ENCODE measurements around the gene RSU1.

DNA sequence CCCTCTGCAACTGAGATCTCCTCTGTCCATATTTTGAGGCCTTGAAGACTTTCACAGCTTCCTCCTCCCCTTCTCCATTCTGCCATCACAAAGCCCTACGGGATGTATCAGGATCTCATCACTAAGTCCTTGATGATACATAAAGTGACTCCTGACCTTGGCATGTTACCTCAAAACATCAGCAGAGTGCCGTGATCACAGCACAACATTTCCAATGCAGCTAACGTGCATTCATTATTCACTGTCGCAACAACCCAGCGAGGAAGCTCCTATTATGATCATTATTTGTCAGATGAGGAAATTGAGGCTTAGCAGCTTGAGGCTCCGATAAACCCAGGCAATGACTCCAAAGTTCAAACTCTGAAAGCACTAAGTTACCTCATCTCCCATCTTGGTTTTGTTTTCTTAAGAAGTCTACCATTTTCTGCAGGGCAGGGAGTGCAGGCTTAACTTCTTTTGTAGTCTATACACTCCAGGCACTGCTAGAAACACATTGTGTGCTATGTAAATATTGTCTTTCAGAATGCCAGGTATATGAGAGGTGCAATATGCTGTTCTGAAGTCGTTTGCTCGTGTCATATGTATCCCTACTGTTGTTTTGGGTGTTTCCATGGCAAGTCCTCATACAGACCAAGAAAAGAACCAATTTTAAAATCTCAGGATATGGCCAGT lies 215.0 kb downstream of the RSU1 start:
- no peak for TF ChIP-seq EZH2 (IDR thresholded peaks at IDR 0.05; ENCODE audit: low read length)
- TF ChIP-seq, protein P1, sequence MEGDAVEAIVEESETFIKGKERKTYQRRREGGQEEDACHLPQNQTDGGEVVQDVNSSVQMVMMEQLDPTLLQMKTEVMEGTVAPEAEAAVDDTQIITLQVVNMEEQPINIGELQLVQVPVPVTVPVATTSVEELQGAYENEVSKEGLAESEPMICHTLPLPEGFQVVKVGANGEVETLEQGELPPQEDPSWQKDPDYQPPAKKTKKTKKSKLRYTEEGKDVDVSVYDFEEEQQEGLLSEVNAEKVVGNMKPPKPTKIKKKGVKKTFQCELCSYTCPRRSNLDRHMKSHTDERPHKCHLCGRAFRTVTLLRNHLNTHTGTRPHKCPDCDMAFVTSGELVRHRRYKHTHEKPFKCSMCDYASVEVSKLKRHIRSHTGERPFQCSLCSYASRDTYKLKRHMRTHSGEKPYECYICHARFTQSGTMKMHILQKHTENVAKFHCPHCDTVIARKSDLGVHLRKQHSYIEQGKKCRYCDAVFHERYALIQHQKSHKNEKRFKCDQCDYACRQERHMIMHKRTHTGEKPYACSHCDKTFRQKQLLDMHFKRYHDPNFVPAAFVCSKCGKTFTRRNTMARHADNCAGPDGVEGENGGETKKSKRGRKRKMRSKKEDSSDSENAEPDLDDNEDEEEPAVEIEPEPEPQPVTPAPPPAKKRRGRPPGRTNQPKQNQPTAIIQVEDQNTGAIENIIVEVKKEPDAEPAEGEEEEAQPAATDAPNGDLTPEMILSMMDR (optimal IDR thresholded peaks at IDR 0.05 in 1 of 3, IDR thresholded peaks at IDR 0.05 in 1 of 3, conservative IDR thresholded peaks at IDR 0.05 in 1 of 3; ENCODE audit: extremely low read depth in 1 of 3, insufficient read depth in 2 of 3, low read length in 3 of 3): no peak
